OCI-LY7 (cell line): ENCODE data around the gene ZNF683. TPM values are rescaled to one million over a fixed set of nuclear protein-coding genes. Genes with fewer than 3 reads are reported as not detected.

Experiments
- BruUV-seq: library from RNA; stranded (reverse); fragments of 400-500 nt; replicated peaks from 2 replicates; lab custom pipeline; 2021; lab: Mats Ljungman, UMichigan
- CTCF ChIA-PET: fragments of 300-600 bp; sonication (Branson Sonifier 250); formaldehyde crosslinking; loops from one replicate; lab custom pipeline; 2022; ENCODE audit warnings: antibody characterized with exemption; ENCODE audit not compliant: unreplicated experiment; lab: Charles Lee
- POLR2A ChIA-PET: fragments of 300-600 bp; sonication (Branson Sonifier 250); formaldehyde crosslinking; loops from one replicate; lab custom pipeline; 2022; ENCODE audit warnings: antibody characterized with exemption; lab: Charles Lee
- DNase-seq: peaks from one replicate; pipeline ENCODE4 v3.0.0-alpha.2; 2015; ENCODE audit warnings: low spot score
- H2AFZ ChIP-seq: fragments of 200-600 bp; sonication (generic), shearing (Covaris generic); 2 replicates; pipeline ENCODE4 v1.6.1; 2014; ENCODE audit warnings: mild to moderate bottlenecking, antibody characterized with exemption, low read length, moderate library complexity
- H3K27ac ChIP-seq: fragments of 200-600 bp; sonication (generic); 2 replicates; pipeline ENCODE4 v1.5.1; 2014; ENCODE audit warnings: mixed run types, low read depth, mild to moderate bottlenecking, moderate library complexity, low read length, inconsistent platforms; ENCODE audit not compliant: poor library complexity, severe bottlenecking
- H3K36me3 ChIP-seq: fragments of 200-600 bp; sonication (generic); 2 replicates; pipeline ENCODE4 v1.6.1; 2014; ENCODE audit warnings: mild to moderate bottlenecking, antibody characterized with exemption, low read length, moderate library complexity, mixed read lengths; ENCODE audit not compliant: insufficient read depth
- H3K4me1 ChIP-seq: fragments of 200-600 bp; sonication (generic); 2 replicates; pipeline ENCODE4 v1.5.1; 2014; ENCODE audit warnings: mild to moderate bottlenecking, low read length; ENCODE audit not compliant: insufficient read depth, poor library complexity, severe bottlenecking
- H3K4me2 ChIP-seq: fragments of 200-600 bp; sonication (generic); 2 replicates; pipeline ENCODE4 v1.6.1; 2014; ENCODE audit warnings: mild to moderate bottlenecking, low read length
- H3K4me3 ChIP-seq: fragments of 200-600 bp; sonication (generic); 2 replicates; pipeline ENCODE4 v1.5.1; 2014; ENCODE audit warnings: mild to moderate bottlenecking, low read depth, low read length; ENCODE audit not compliant: poor library complexity, severe bottlenecking
- H3K79me2 ChIP-seq: fragments of 200-600 bp; sonication (generic); 2 replicates; pipeline ENCODE4 v1.6.1; 2016; ENCODE audit warnings: low read depth, mild to moderate bottlenecking, low read length, moderate library complexity, mixed read lengths; ENCODE audit not compliant: insufficient read depth
- H3K9me2 ChIP-seq: fragments of 200-600 bp; sonication (generic); 2 replicates; pipeline ENCODE4 v1.6.1; 2016; ENCODE audit warnings: mild to moderate bottlenecking, low read length, mixed read lengths; ENCODE audit not compliant: insufficient read depth
- H3K9me3 ChIP-seq: fragments of 200-600 bp; sonication (generic); 2 replicates; pipeline ENCODE4 v1.6.1; 2014; ENCODE audit warnings: mild to moderate bottlenecking, mixed run types, low read length, mixed read lengths
- H4K20me1 ChIP-seq: fragments of 200-600 bp; sonication (generic); 2 replicates; pipeline ENCODE4 v1.6.1; 2014; ENCODE audit warnings: mild to moderate bottlenecking, antibody characterized with exemption, low read length, moderate library complexity, mixed read lengths; ENCODE audit not compliant: insufficient read depth
- CTCF ChIP-seq: fragments of 200-600 bp; sonication (generic); conservative IDR thresholded peaks from 2 replicates; pipeline ENCODE4 v1.5.1; 2014; ENCODE audit warnings: mild to moderate bottlenecking, antibody characterized with exemption, low read length, moderate library complexity, mixed read lengths
- EZH2phosphoT487 ChIP-seq: fragments of 200-600 bp; sonication (generic); IDR thresholded peaks from 2 replicates; pipeline ENCODE4 v1.6.1; 2018; ENCODE audit warnings: low read depth, borderline replicate concordance, mild to moderate bottlenecking, mixed run types, antibody characterized with exemption, low read length, moderate library complexity, mixed read lengths
- intact Hi-C: fragments of 100-400 bp; cut with micrococcal nuclease; formaldehyde crosslinking; loops from one replicate; pipeline ENCODE4 v1.10.0; 2022; ENCODE audit not compliant: unreplicated experiment
- total RNA-seq, 2 experiments: library from RNA; depleted of rRNA in 1 of 2; stranded (reverse); fragments of >200 nt in 1 of 2; shearing (Covaris generic) in 1 of 2; gene quantifications; 2 replicates each; pipeline ENCODE4 v1.2.3, GENCODE V29; 2014 to 2022

Gene ZNF683
- total RNA-seq, 2 experiments from 2014 or later, result not detected

GRCh38 chr1:26409191-26409807 lies 36.7 kb upstream of the ZNF683 start:
- H3K9me2 ChIP-seq, result no peaks in the 10 kb centered on the region
- H3K27ac ChIP-seq, result no peak overlapping the region
- intact Hi-C loops, result no loop called here
- H3K4me1 ChIP-seq, result peaks cover 15% of the 10 kb centered on the region
- POLR2A ChIA-PET, result no interaction called here
- no peaks in the 10 kb centered on the region for H4K20me1 ChIP-seq
- H2AFZ ChIP-seq, result peak overlapping the region; percentile 29; the same call in 1 of the 2 replicates
- peak; percentile 29 for DNase-seq
- CTCF ChIA-PET, result no interaction called here
- H3K4me2 ChIP-seq, result peak overlapping the region; percentile 26
- no peaks in the 10 kb centered on the region for H3K79me2 ChIP-seq
- H3K9me3 ChIP-seq, result no peaks in the 10 kb centered on the region
- no peaks in the 10 kb centered on the region for H3K36me3 ChIP-seq
- no TSS peak for BruUV-seq
- no peak overlapping the region for H3K4me3 ChIP-seq
- TF ChIP-seq CTCF (no peak), EZH2phosphoT487 (no peak)

GRCh38 chr1:26408604-26409003 lies 36.1 kb upstream of the ZNF683 start:
- no peak overlapping the region for H3K4me3 ChIP-seq
- peaks cover 15% of the 10 kb centered on the region for H3K4me1 ChIP-seq
- TF ChIP-seq EZH2phosphoT487 (no peak), CTCF (no peak)
- intact Hi-C loops, result no loop called here
- no peaks in the 10 kb centered on the region for H3K79me2 ChIP-seq
- no peaks in the 10 kb centered on the region for H3K9me3 ChIP-seq
- no TSS peak for BruUV-seq
- DNase-seq, result peak; percentile 49
- H3K4me2 ChIP-seq, result 0 out of 2 replicates have a peak overlapping the region, but pooled peaks have one; percentile 26
- no peak overlapping the region for H3K27ac ChIP-seq
- POLR2A ChIA-PET, result interaction anchor here (0.7 kb wide), 1 partner anchor 19 kb away, joined by 4 read pairs; no protein-coding TSS in a partner anchor
- CTCF ChIA-PET, result no interaction called here
- no peaks in the 10 kb centered on the region for H4K20me1 ChIP-seq
- H3K9me2 ChIP-seq, result no peaks in the 10 kb centered on the region
- no peaks in the 10 kb centered on the region for H3K36me3 ChIP-seq
- no peak overlapping the region for H2AFZ ChIP-seq

GRCh38 chr1:26405281-26405915 lies 32.8 kb upstream of the ZNF683 start:
- peaks cover 15% of the 10 kb centered on the region for H3K4me1 ChIP-seq
- H4K20me1 ChIP-seq, result no peaks in the 10 kb centered on the region
- H3K9me2 ChIP-seq, result no peaks in the 10 kb centered on the region
- POLR2A ChIA-PET, result no interaction called here
- no peak overlapping the region for H3K27ac ChIP-seq
- TF ChIP-seq CTCF, result no peak
- no peak for TF ChIP-seq EZH2phosphoT487
- intact Hi-C loops, result no loop called here
- no TSS peak for BruUV-seq
- CTCF ChIA-PET, result interaction anchor here (0.6 kb wide), 1 partner anchor 14 kb away, joined by 5 read pairs; no protein-coding TSS in a partner anchor
- no peak overlapping the region for H3K4me3 ChIP-seq
- no peak for DNase-seq
- H2AFZ ChIP-seq, result no peak overlapping the region
- H3K79me2 ChIP-seq, result no peaks in the 10 kb centered on the region
- no peaks in the 10 kb centered on the region for H3K36me3 ChIP-seq
- H3K4me2 ChIP-seq, result no peak overlapping the region
- no peaks in the 10 kb centered on the region for H3K9me3 ChIP-seq
